ENCODE data around the gene ARHGAP24. TPM values are rescaled to one million over a fixed set of nuclear protein-coding genes. Genes with fewer than 3 reads are reported as not detected.

ARHGAP24 gene
- polyA plus RNA-seq, 2 of the 4 experiments (the other 2 are of a cell fraction): 1.7 to 12.1 TPM

DNA sequence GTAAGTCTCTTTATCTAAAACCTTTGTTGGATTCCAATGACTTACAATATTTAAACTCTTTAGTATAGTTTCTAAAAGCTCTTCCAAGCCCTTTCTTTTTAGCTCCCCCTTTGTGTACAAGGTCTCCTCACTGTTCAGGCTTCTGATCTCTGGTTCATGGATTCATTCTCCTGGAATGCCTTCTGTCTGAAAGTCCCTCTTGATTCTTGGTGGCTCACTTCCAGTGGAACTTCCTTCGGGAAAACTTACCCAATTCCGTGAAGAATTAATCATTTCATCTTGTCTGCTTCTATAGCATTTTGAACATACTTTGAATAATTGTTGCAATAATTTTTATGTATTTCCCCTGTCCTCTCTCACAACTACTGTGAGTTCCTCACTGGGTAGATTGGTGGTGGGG lies 3.6 kb downstream of the ARHGAP24 start:
- CTCF ChIA-PET: no interaction called here
- no peaks in the 10 kb centered on the region for H3K9me3 ChIP-seq
- TF ChIP-seq, protein P1, sequence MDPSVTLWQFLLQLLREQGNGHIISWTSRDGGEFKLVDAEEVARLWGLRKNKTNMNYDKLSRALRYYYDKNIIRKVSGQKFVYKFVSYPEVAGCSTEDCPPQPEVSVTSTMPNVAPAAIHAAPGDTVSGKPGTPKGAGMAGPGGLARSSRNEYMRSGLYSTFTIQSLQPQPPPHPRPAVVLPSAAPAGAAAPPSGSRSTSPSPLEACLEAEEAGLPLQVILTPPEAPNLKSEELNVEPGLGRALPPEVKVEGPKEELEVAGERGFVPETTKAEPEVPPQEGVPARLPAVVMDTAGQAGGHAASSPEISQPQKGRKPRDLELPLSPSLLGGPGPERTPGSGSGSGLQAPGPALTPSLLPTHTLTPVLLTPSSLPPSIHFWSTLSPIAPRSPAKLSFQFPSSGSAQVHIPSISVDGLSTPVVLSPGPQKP (IDR thresholded peaks at IDR 0.05; ENCODE audit: low read depth, low read length): no peak
- TF ChIP-seq, protein P2, sequence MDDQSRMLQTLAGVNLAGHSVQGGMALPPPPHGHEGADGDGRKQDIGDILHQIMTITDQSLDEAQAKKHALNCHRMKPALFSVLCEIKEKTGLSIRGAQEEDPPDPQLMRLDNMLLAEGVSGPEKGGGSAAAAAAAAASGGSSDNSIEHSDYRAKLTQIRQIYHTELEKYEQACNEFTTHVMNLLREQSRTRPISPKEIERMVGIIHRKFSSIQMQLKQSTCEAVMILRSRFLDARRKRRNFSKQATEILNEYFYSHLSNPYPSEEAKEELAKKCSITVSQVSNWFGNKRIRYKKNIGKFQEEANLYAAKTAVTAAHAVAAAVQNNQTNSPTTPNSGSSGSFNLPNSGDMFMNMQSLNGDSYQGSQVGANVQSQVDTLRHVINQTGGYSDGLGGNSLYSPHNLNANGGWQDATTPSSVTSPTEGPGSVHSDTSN (IDR thresholded peaks at IDR 0.05): no peak
- TF ChIP-seq KDM1A (IDR thresholded peaks at IDR 0.05; ENCODE audit: low read depth) (no peak), ZC3H11A (IDR thresholded peaks at IDR 0.05) (no peak), EHMT2 (IDR thresholded peaks at IDR 0.05; ENCODE audit: low read depth) (no peak), POLR2AphosphoS2 (conservative IDR thresholded peaks at IDR 0.05; ENCODE audit: low read length) (no peak), CHD2 (IDR thresholded peaks at IDR 0.05; ENCODE audit: low read length, partially characterized antibody) (no peak), NFE2L2 (conservative IDR thresholded peaks at IDR 0.05; ENCODE audit: low read length) (no peak), FOXS1 (CRISPR knock-in tag; IDR thresholded peaks at IDR 0.05) (no peak), JUN (IDR thresholded peaks at IDR 0.05) (no peak), RARB (CRISPR knock-in tag; IDR thresholded peaks at IDR 0.05) (no peak), ZNF302 (CRISPR knock-in tag; IDR thresholded peaks at IDR 0.05) (no peak), EP300 (IDR thresholded peaks at IDR 0.05) (no peak), KDM5A (IDR thresholded peaks at IDR 0.05) (no peak), ZFP36 (IDR thresholded peaks at IDR 0.05; ENCODE audit: borderline replicate concordance, partially characterized antibody) (no peak), PHF8 (IDR thresholded peaks at IDR 0.05; ENCODE audit: borderline replicate concordance, low read depth) (no peak), CHD4 (IDR thresholded peaks at IDR 0.05; ENCODE audit: borderline replicate concordance) (no peak)
- TF ChIP-seq, protein P3, sequence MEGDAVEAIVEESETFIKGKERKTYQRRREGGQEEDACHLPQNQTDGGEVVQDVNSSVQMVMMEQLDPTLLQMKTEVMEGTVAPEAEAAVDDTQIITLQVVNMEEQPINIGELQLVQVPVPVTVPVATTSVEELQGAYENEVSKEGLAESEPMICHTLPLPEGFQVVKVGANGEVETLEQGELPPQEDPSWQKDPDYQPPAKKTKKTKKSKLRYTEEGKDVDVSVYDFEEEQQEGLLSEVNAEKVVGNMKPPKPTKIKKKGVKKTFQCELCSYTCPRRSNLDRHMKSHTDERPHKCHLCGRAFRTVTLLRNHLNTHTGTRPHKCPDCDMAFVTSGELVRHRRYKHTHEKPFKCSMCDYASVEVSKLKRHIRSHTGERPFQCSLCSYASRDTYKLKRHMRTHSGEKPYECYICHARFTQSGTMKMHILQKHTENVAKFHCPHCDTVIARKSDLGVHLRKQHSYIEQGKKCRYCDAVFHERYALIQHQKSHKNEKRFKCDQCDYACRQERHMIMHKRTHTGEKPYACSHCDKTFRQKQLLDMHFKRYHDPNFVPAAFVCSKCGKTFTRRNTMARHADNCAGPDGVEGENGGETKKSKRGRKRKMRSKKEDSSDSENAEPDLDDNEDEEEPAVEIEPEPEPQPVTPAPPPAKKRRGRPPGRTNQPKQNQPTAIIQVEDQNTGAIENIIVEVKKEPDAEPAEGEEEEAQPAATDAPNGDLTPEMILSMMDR (IDR thresholded peaks at IDR 0.05): no peak
- H3K4me2 ChIP-seq: peak overlapping the region; percentile 70
- WGBS (ENCODE audit: missing lambda C conversion rate): 3% methylated on average over 2 of the region's 2 CpGs
- FAIRE-seq: no peak
- DNase-seq (ENCODE audit: low read depth in 1 of 2, low spot score in 1 of 2): no peak
- peak overlapping the region; percentile 46 to 54; a peak in 3 of 6 replicates for H3K27ac ChIP-seq
- ATAC-seq: no peak
- POLR2A ChIA-PET: no interaction called here
- H3K4me3 ChIP-seq: 0 out of 3 replicates have a peak overlapping the region, but pooled peaks have one; percentile 10
- H3K4me1 ChIP-seq: peaks cover 34% of the 10 kb centered on the region

DNA sequence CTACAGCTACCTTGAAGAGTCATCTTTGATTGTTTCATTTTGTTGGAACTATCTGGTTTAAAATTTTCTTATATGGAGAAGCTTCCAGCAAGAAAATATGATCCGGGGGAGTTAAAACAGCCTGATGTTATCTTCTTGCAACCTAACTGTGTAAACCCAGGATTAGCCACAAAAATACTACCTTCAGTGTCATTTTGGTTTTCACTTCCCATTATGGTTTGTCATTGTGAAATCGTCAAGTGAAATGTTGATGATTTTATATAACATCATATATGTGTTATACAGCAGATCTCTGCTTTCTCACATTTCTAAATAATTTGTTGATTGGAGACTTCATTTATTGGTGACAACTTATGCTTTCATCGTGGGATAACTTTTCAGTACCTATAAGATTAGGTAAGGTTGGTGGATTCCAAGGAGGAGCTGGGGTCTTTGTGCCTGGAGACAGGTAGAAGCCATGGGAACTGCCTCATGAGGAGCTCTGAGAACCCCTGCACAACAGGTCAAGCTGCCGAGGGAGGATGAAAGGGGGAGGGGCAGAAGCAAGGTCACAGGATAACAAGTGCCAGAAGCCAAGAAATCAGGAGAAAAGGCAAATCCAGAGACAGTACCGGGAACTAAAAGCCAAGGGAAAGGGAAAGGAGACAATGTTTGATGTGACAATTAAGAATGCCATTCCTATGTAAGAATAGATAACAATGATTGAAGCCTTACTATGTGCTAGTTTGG lies 7.2 kb downstream of the ARHGAP24 start:
- TF ChIP-seq SMC3 (IDR thresholded peaks at IDR 0.05): no peak
- no peak for TF ChIP-seq TFCP2L1 (CRISPR knock-in tag; IDR thresholded peaks at IDR 0.05)
- no peak for TF ChIP-seq HOXB5 (CRISPR knock-in tag; IDR thresholded peaks at IDR 0.05)
- TF ChIP-seq JUNB (IDR thresholded peaks at IDR 0.05): no peak
- no peak for TF ChIP-seq HDAC2 (IDR thresholded peaks at IDR 0.05)
- TF ChIP-seq RFX5 (IDR thresholded peaks at IDR 0.05): no peak
- no peak for TF ChIP-seq GATA3 (IDR thresholded peaks at IDR 0.05; ENCODE audit: borderline replicate concordance)
- no peak for TF ChIP-seq KDM1A (IDR thresholded peaks at IDR 0.05; ENCODE audit: low read depth)
- TF ChIP-seq, protein P4, sequence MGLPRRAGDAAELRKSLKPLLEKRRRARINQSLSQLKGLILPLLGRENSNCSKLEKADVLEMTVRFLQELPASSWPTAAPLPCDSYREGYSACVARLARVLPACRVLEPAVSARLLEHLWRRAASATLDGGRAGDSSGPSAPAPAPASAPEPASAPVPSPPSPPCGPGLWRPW (IDR thresholded peaks at IDR 0.05): no peak
- no peak for TF ChIP-seq EHF (CRISPR knock-in tag; IDR thresholded peaks at IDR 0.05)
- no peak for TF ChIP-seq PHF8 (IDR thresholded peaks at IDR 0.05; ENCODE audit: borderline replicate concordance, low read depth)
- DNase-seq (ENCODE audit: low read depth in 1 of 2, low spot score in 1 of 2) (no peak), FAIRE-seq (no peak), ATAC-seq (no peak)
- 82% methylated on average over 5 of the region's 5 CpGs for WGBS (ENCODE audit: missing lambda C conversion rate)
- H3K27ac ChIP-seq: no peak overlapping the region
- no peaks in the 10 kb centered on the region for H3K9me3 ChIP-seq
- ChIA-PET CTCF (interaction anchor here (0.9 to 1.3 kb wide), 2 partner anchors 10 to 266 kb away, joined by 3 to 4 read pairs; no protein-coding TSS in a partner anchor), POLR2A (no interaction called here)
- H3K4me1 ChIP-seq: peaks cover 36% of the 10 kb centered on the region
- H3K4me2 ChIP-seq: no peak overlapping the region
- H3K4me3 ChIP-seq: no peak overlapping the region

Data from A549 (cell line).